ENCODE data around the gene ARMC12. TPM values are rescaled to one million over a fixed set of nuclear protein-coding genes. Genes with fewer than 3 reads are reported as not detected.

Gene ARMC12, protein sequence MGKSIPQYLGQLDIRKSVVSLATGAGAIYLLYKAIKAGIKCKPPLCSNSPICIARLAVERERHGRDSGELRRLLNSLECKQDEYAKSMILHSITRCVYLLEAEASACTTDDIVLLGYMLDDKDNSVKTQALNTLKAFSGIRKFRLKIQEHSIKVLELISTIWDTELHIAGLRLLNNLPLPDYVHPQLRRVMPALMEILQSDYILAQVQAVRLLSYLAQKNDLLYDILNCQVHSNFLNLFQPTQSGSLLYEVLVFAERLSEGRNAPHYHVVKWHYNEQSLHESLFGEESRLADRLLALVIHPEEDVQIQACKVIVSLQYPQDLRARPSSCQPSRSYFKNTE
- total RNA-seq: 0.65 and 0.79 TPM in 2 replicates

DNA sequence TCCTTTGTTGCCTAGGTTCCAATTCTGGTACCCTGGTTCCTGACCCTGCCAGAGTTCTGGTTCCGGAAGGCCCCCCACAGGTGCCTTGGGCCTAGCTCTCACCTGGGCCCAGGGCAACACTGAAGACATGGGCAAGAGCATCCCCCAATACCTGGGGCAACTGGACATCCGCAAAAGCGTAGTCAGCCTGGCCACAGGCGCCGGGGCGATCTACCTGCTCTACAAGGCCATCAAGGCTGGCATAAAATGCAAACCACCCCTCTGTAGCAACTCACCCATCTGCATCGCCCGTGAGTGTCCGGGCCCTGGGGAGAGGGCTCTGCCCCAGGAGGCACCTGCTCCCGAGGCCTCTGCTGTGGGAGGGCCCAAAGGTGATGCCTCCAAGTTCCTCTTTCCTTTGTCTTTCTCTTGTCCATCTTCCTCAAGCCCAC is at the start of gene ARMC12:
Gene ARMC12 (plus strand): TSS at position 51 of the 431 bp plus-strand sequence. CDS start 77 bp downstream, at position 128.

DNA sequence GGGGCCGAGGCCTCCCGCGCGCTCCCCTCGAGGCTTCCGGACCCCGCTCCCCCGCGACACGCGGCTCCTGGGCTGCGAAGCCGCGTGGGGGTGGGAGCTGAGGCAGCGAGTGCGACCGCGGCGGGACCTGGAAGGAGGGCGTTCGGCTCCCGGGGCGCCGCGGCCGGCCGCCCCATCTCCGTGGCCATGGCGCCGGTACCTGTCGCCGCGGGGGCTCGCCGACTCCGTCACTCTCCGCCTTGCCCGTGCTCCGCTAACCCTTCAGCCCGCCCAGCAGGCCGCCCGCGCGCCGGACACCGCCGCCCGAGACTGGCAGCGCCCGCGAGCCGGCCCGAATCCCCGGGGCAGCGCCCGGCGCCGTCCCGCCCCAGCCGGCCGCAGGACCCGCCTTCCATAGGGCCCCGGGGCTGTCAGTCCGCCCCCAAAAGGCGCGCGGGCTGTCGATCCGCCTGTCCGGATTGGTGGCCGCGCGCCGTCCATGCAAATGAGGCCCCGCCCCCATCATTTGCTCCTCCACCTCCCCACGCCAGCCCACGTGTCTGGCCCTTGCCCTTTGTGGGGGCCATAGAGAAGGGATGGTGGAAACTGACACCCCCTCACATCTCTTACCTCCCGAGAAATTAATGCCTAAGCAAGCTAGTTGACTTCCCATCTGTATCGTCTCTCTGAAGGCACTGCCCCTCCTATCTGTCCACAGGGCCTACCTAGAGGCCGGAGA is 48.1 kb upstream of the ARMC12 start, which contains the start of gene FKBP5:
Gene FKBP5 (minus strand): TSS at position 311 of the 718 bp plus-strand sequence. CDS start 46,091 bp downstream, outside the sequence.

GRCh38 chr6:35776364-35777215 is 39.8 kb downstream of the ARMC12 start, which contains the start of gene CLPSL2:
TSS of gene CLPSL2 (plus strand) at chr6:35776598. CDS start at chr6:35776619, 21 bp downstream.

GRCh38 chr6:35780719-35781118 is 43.9 kb downstream of the ARMC12 start, which contains the start of gene CLPSL1:
TSS of gene CLPSL1 (plus strand) at chr6:35781019. CDS start at chr6:35781111, 92 bp downstream.

Other genes starting within 250 kb of the ARMC12 start
- gene TEAD3, start 240.0 kb upstream of the ARMC12 start, total RNA-seq: 44.4 and 47.5 TPM in 2 replicates
- not detected in 2 replicates for gene TULP1, start 224.1 kb upstream of the ARMC12 start, total RNA-seq
- 75.4 and 82.8 TPM in 2 replicates for gene FKBP5, start 48.1 kb upstream of the ARMC12 start, total RNA-seq
- gene CLPSL2, start 39.6 kb downstream of the ARMC12 start, total RNA-seq: not detected in 2 replicates
- not detected in 2 replicates for gene CLPSL1, start 44.0 kb downstream of the ARMC12 start, total RNA-seq
- gene CLPS, start 60.3 kb downstream of the ARMC12 start, total RNA-seq: not detected in 2 replicates
- not detected in 2 replicates for gene LHFPL5, start 68.3 kb downstream of the ARMC12 start, total RNA-seq
- gene SRPK1, start 184.1 kb downstream of the ARMC12 start, total RNA-seq: 73.0 and 166 TPM in 2 replicates